Stimulated activated CD8-positive, alpha-beta memory T cell treated with anti-CD3 and anti-CD28 coated beads, Interleukin-12 subunit alpha, Interleukin-12 subunit beta, amount 100 ng/mL, for 24 hours (primary cell): Measurements from ENCODE around the gene GREM2.

Experiments used
- DNase-seq: peaks from one replicate; pipeline ENCODE4 v3.0.0-alpha.2; 2020; ENCODE audit errors: extremely low read depth

The GREM2 gene

DNA sequence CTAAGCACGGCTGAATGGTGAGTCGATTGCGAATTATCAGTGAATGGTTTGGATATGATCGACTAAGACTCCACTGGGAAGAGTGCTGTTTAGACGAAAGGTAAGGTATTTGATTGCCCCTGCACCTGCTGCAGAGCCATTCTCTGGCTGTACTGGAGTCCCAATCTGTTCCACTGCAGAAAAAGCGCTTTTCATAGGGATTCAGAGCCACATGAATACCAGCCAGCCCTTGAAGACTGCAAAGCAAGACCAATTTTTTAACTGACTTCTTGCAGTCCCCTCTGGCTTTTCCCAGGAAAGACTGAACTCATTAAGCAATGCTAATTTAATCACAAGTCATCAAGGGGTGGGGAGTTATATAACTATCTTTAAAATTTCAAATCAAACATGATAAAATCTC is 1.3 kb downstream of the GREM2 start:
- DNase-seq = no peak

DNA sequence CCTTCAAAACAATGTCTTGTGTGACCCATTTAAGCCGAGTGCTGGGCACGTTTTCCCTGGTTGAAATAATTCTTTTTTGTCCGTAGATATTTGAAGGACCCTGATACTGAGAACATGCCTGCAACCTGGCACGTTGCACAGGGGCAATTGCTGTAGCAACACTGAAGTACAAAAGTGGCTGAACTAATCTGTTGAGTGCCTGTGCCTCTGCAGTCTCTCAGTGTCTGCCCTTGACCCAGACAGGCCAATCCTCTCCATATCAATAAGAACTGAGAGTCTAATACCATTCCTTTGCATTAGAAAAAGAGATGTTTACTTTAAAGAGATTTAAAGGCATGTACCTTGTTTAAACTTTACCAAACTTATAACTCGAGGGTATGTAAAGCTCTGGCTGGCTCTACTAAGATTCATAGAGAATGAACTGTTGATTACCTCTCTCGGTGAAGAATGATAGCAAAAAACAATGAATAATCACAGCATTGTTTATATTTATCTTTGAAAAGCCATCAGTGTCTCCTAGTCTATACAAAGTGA is 2.4 kb downstream of the GREM2 start:
- no peak for DNase-seq

DNA sequence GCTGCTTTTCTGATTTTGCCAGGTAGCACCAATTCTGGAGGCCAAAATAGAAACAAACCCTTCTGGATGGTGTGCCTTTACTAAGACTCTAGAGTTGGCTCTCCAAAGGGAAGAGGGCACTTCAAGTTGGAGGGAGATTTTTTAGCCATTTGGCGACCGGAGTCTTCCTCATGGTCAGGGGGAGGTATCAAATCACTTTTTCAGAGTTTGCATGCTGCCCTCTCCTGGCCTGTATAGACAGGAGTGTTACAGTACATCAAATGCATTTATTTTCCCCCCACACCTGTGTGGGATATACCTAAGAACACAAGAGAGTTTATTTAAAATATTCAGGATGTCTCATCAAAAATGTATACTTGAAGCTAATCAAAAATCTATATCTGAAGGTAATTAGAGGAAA is 3.2 kb downstream of the GREM2 start:
- no peak for DNase-seq

DNA sequence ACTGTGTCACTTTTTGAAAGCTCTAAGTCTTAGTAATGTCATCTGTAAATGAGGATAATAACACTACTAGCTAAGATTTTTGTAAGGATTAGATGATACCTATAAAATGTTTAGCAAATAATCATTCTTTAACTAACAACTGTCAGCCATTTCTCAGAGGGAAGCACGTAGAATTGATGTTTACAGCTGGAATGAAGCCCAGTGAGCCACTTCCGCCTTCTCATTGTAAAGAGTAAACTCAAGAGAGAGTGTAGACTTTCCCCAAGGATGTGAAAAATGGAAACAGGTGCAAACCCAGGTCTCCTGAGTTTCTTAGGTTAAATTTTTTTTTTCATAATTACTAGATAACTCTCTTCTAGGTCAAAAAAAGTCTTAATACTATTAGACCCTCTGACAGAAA is 4.9 kb downstream of the GREM2 start:
- no peak for DNase-seq

DNA sequence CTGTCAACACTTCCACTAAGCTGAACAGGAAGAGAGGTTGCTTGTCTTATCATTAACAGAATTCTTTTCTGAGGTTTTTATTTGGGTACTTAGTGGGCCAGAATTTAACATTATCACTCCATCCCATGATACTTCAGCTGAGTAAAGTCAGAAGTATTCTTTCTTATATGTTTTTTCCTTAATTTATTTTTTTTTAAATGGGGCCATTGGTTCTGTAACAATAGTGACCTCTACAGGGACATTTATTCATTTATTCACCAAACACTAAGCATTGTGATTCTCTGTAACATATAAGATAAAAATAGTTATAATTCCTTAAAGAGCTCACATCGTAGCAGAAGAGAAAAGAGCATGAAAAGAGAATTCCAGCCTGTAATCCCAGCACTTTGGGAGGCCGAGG is 9.8 kb downstream of the GREM2 start:
- no peak for DNase-seq

DNA sequence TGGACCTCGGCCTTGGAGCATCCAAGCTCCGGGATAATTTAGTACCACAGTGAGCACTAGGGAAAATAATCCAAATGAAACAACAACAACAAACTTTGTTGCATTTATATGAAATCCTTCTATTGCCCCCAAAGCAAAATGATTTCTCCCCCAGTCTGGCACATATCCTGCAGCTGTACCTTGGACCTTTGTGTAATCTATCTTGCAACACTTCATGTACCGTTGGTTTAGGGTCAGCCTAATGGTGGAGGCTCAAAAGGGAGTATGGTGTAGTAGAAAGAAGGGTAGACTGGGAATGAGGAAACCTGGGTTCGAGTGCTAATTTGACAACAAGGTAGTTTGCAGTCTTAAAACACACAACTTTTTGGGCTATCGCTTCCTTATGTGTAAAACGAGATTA is 12.1 kb downstream of the GREM2 start:
- DNase-seq = no peak

DNA sequence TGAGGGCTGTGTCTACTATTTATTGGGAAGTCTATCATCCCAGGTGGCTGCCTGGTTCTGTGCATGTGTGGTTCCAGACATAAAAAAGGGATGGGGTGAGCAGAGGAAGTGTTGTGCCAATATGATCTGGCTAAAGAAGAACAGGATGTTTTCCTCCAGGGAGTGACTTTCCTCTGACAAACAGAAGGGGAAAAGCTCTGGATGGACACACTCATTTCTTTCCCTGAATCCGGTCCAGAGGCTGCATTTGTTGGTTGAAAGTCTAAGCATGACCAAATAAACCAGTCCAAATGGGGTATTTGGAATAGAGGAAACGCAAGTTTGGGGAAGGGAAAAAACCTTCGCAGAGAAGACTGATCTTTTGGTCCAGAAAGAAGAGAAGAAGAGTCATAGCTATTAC is 12.7 kb downstream of the GREM2 start:
- no peak for DNase-seq

DNA sequence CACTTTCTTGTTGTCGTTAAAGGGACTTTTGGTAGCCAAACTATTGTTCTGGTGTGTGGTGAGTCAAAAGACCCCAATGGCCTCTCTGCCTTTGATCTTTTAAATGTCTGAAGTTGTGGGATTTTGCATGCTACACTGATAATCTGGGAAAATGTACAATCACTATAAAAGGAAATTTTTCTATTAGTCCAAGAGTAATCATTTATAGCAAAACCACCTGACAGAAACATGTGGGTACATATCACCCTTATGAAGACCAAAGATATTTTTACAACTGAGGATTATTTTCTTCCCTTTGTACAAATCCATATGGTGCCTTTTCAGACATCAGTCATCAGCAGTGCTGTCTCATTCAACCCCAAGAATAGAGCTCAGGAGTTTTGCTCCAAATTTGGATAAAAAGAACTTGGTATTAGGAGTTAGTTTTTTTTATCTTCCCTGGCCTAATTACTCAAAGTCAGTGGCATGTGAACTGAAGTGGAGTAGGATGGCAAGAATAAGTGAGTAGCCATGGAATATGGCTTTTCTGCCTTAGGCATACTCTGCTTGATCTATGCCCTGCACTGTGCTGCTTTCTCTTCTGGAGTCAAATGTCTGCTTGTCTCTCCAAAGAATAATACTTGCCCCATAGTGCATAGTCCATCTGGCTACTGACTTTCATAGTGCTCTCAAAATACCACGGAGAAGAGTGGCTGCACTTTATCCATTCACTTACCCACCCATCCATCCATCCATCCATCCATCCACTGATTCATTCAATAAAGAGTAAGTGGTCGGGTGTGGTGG is 13.5 kb downstream of the GREM2 start:
- DNase-seq = no peak

DNA sequence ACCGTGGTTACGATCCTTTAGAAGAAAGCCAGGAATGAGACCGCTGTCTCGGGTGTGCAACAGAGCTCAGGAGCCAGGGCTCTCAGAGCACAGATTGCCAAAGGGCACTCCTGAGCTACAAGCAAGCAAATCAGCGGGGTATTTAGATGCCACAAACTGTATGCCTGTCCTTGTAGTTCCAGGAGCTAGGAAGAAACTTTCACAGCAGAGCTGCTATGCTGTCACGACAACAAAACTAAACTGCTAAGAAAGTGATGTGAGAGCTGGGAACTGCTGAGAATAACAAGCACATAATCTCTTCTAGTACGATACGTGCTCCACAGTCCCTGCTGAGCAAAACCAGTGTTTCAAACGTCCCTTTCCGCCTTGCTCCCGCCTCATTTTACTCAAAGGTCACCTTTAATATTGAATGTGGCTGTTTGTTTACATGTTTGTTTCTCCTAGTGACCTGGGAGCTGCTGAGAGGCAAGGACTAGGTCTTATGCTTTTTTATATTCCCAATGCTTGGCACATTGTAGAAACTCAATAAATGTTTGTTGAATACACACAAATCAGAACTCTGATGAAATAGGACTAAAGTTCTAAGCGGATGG is 14.7 kb downstream of the GREM2 start:
- no peak for DNase-seq

DNA sequence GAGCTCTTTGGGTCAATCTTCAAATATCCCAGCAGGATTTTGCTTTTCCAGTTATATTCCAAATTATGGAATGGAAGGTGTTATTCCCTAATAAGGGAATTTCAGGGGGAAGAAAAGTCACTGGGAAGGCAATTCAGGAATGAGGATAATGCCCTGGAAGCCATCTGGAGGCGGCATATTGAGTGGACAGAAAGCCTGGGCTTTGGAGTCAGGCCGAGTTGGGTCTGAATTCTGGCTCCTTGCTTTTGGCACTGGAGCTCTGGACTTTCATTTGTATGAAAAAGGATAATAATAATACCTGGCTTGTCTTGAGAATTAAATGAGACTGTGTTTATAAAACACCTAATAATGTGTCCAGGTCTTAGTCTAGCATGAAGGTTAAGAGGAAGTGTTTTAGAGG is 16.5 kb downstream of the GREM2 start:
- no peak for DNase-seq

DNA sequence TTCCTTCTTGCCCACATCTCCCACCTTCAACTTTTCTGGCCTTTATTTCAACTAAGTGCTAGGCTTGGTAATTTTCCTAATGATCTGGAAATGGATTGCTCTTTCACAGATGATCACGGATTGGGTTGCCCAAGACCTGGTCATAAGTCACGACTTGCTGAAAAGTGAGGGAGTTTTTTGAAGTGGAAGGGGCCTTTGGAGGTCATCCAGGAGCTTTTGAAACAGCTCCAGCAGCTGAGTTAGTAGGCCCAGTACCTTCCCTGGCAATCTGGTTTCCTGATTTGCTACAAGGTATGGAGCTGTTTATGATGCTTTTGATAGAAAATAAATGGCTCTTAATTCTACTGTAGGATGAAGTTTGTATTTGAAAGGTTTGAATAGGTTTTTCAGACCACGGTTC is 20.4 kb downstream of the GREM2 start:
- no peak for DNase-seq

DNA sequence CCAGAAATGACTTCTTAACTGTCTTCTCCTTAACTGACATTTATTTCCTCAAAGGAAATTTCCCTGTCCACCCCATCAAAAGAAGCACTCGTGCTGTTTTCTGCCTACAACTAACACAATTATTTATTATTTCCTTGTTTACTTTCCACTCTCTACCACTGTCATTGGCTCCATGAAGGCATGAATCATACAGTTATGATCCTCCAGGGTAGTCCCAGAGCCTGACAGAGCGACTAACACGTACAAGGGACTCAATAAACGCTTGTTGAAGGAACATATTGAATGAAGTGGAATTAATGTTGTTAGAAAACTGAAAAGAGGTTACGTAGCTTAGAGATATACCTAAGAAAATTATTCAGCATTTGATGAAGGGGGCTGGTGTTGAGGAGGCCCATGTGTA is 20.9 kb downstream of the GREM2 start:
- DNase-seq = no peak

DNA sequence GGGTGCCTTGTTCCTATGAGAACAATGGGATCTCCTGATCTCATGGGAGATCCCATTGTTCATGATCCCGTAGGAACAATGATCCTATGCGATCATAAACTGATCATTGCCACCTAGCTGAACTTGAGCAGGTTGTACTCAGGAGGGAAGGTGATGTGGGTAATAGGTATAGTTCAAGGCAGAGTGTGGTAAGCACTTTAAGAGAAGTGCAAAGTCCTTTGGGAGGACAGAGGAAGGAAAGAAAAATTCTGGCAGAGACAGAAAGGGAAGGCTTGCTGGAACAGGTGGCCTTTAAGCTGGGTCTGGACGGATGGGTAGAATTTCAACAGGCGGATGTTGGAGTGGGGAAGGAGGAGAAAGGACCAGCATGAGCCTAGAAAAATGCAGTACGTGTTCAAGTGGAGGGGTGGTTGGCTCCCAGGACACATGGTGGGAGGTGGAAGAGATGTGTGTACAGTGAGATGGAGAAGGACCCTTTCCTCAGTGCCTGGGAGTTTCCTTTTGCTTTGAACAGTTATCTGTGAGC is 22.3 kb downstream of the GREM2 start:
- no peak for DNase-seq

DNA sequence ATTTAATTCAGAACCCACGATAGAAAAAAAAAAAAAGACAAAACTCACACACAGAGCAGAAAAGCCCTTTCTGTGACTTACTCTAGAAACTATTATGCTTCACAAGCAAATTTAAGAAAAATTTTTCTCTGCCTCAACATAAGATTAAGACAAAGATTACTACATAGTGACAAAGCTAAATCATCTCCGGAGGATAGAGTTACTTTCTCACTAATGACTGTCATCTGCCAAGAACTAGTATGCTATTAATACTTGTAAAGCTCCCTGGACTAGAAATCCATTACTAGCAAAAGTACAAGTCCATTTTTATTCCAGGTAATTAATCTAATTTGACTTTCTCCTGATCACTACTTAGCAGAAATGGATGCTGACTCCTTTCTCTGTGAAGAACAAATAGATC is 25.9 kb downstream of the GREM2 start:
- DNase-seq = no peak

DNA sequence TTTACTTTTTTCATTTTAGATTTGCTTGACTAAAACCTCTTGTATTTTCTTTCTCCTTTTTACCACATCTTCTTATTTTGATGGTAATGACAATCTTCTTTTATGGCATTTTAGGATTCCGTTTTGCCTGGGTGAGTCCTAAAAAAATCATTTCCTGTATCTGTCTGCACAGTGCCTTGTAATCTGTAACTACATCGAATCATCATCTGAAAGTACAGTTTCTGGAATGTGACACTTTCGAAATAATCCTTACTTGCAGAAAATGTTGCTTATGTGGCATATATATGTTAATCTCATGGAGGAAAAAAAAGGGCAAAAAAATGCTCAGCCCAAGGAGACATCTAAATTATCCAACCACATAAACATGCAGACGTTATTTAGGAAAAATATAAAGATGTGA is 29.0 kb downstream of the GREM2 start:
- no peak for DNase-seq

DNA sequence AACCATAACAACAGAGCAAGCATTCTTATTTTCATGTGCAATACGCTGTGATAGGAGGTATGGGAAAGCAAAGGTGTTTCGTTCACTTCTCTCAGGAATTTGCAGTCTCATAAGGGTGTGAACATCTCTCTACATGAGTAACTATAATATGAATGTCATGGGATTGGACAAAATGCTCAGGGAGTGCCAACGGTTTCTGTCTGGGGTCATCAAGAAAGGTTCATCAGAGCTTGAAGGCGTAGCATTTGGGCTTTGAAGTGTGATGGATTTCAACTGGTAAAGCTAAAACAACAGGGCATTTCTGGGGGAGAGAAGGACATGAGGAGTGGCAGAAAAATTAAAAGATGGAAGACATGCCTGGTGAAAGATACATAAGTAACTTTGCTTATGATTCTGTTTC is 32.4 kb downstream of the GREM2 start:
- DNase-seq = no peak

DNA sequence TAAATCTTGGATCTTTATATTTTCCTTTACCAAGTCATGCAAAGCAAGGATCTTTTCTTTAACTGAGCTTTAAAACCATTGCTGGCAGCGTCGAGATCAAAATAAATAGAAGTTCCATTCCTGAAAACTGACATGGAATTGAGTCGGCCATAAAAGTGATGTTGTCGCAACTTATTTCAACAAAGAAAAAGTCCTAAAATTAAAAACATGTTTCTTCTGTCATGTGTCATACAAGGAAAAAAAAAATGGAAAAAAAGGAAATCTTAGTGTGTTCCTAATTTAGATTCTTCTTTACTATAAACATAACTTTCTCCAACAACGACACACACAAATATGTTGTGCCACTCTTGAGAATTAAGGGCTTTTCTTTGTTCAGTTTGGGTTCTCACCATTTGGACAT is 34.9 kb downstream of the GREM2 start:
- no peak for DNase-seq

DNA sequence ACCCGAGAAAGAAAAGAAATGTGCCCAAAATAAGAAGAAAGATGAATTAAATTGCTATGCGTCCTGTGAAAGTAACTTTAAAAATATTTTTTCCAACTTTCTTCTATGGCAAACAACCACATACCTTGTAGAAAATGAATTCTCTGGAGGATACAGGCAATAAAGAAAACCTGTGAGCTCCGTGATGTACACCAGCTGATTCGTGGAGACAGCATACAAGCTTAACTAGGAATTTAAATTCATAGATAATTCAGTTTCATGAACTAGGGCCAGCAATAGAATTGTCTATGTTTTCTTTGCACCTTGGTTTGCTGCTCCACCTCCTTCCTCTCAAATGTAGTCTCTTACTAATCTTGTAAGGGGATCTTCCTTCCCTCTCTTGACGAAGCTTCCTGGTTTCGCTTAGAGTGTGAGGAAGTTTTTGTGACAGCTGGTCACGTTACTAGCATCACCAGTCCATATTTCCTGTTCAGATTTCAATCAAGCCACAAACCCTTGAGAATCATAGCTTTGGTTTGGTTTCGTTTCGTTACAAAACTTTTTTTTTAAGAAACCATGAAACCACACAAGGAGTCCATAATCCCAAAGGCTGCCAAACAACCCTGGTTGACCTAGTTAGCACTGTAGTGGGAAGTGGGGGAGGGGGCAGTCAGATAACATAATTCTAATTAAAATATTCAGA is 35.8 kb downstream of the GREM2 start:
- DNase-seq = no peak

DNA sequence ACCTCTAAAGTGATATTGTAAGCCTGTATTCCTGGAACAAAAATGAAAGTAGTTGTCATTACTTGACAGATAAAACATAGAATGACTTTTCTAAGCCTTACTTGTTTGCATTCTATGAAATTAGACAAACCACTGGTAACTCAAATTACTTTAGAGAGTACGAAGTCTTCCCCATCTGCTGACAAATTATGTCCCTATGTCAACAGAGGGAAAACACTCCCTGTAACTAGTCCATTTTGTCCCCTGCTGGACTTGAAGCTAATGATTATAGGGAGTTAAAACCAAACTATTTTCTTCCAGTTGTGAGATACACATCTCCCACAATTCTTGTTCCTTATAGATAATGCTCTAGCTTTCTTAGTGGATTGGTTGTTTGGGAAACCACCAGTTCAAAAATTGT is 39.6 kb downstream of the GREM2 start:
- no peak for DNase-seq

DNA sequence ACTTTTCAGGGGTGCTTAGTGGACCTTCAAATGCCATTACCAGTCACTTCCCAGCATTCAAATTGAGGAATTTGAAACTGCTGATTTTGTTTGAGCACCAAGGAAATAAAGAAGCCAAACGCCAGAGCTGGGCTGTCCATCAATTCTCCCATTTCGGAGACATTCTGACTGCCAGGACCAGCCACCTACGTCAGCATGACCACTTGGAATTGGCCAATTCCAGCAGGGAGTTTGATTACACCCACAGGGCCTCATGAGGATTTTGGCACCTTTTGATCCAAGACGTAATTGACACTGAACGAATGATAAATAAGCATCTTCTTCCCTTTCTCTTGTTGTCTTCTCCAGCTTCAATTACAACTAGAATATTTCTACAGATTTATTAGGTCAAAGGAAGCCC is 40.2 kb downstream of the GREM2 start:
- DNase-seq = no peak

DNA sequence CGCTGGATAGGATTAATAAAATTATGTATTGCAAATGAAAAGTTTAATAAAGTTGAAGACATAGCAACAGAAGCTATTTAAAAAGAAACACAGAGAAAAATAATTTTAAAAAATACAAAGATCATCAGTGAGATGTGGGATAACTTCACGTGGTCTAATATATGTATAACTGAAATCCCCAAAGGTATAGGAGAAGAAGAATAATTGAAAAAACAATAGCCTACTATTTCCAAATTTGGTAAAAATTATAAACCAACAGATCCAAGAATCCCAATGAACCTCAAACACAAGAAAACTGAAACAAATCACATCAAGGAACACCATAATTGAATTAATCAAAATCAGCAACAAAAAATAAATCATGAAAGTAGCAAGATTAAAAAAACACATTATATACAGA is 44.9 kb downstream of the GREM2 start:
- DNase-seq = no peak

DNA sequence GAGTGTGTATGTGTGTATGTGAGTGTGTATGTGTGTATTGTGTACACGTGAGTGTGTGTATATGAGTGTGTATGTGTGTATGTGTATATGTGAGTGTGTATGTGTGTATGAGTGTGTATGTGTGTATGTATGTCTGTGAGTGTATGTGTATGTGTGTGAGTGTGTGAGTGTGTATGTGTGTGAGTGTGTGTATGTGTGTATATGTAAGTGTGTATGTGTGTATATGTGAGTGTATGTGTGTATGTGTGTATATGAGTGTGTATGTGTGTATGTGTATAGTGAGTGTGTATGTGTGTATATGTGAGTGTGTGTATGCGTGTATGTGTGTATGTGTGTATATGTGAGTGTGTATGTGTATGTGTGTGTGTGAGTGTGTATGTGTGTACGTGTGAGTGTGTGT is 49.2 kb downstream of the GREM2 start:
- DNase-seq = no peak

DNA sequence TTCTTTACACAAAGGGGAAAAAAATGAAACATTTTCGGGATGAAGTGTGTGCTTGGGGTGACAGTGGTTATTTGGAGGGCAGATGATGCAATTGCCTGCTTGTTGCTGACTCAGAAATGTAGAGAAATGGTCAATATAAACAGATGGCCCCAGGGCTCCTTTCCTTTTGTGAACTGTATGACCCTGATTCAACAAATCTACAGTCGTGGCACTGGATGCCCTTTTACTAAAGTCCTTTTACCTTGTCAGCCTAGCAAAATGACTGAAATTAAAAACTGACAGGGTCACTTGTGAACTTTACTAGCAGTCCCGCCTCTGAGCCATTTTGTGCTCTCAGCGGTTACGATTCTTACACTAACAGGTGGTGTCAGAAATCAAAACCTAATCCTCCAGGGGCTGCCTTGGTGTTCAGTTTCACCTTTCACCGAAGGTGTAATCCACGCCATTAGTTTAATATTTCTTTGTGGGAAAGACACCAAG is 49.8 kb downstream of the GREM2 start:
- DNase-seq = no peak
